GM19372 (cell line): ENCODE results near the gene SMIM38.

Experiments used
- ATAC-seq: cut with Tn5 transposase; IDR thresholded peaks from one replicate; pipeline ENCODE4 v1.9.1; 2021; ENCODE audit warnings: mild to moderate bottlenecking, low read depth, moderate library complexity; ENCODE audit not compliant: unreplicated experiment

Gene SMIM38

GRCh38 chr11:69155302-69156234 lies at the start of gene SMIM38:
SMIM38 (plus strand) TSS chr11:69155935; CDS start chr11:69157847, 1,912 bp downstream.
- ATAC-seq, result no peak

- ATAC-seq, result no peak
Measured at GRCh38 chr11:69106031-69106811, 49.5 kb upstream of the SMIM38 start.

GRCh38 chr11:69107413-69107812 lies 48.3 kb upstream of the SMIM38 start:
- no peak for ATAC-seq

- ATAC-seq, result no peak
Measured at GRCh38 chr11:69108030-69108429, 47.7 kb upstream of the SMIM38 start.

- no peak for ATAC-seq
Measured at GRCh38 chr11:69108559-69108958, 47.2 kb upstream of the SMIM38 start.

- ATAC-seq, result no peak
Measured at GRCh38 chr11:69109101-69109500, 46.6 kb upstream of the SMIM38 start.

GRCh38 chr11:69110451-69110850 lies 45.3 kb upstream of the SMIM38 start:
- no peak for ATAC-seq

- no peak for ATAC-seq
Measured at GRCh38 chr11:69111624-69112542, 43.9 kb upstream of the SMIM38 start.

- no peak for ATAC-seq
Measured at GRCh38 chr11:69113226-69113625, 42.5 kb upstream of the SMIM38 start.

- no peak for ATAC-seq
Measured at GRCh38 chr11:69113646-69114340, 41.9 kb upstream of the SMIM38 start.

- ATAC-seq, result no peak
Measured at GRCh38 chr11:69114362-69114761, 41.4 kb upstream of the SMIM38 start.

GRCh38 chr11:69114811-69115523 lies 40.8 kb upstream of the SMIM38 start:
- no peak for ATAC-seq

GRCh38 chr11:69115586-69116560 lies 39.9 kb upstream of the SMIM38 start:
- no peak for ATAC-seq

- ATAC-seq, result no peak
Measured at GRCh38 chr11:69116671-69117070, 39.1 kb upstream of the SMIM38 start.

- ATAC-seq, result no peak
Measured at GRCh38 chr11:69119190-69119589, 36.5 kb upstream of the SMIM38 start.

- ATAC-seq, result no peak
Measured at GRCh38 chr11:69120096-69120875, 35.4 kb upstream of the SMIM38 start.

GRCh38 chr11:69121021-69121420 lies 34.7 kb upstream of the SMIM38 start:
- no peak for ATAC-seq
